ENCODE results near the gene LAMB4.

Gene LAMB4

GRCh38 chr7:108086546-108086945 lies 43.6 kb downstream of the LAMB4 start:
- no peak for DNase-seq (ENCODE audit: low read depth)
- no peak overlapping the region for H3K4me3 ChIP-seq (ENCODE audit: low read depth, low read length)
- TF ChIP-seq CTCF (IDR thresholded peaks at IDR 0.05; ENCODE audit: control insufficient read depth, extremely low read depth, insufficient read depth): no peak

- H3K4me3 ChIP-seq (ENCODE audit: low read depth, low read length): no peak overlapping the region
- DNase-seq (ENCODE audit: low read depth): no peak
- TF ChIP-seq CTCF (IDR thresholded peaks at IDR 0.05; ENCODE audit: control insufficient read depth, extremely low read depth, insufficient read depth): no peak
Observed at GRCh38 chr7:108083980-108084379, 46.2 kb downstream of the LAMB4 start.

- H3K4me3 ChIP-seq (ENCODE audit: low read depth, low read length): no peak overlapping the region
- no peak for DNase-seq (ENCODE audit: low read depth)
- no peak for TF ChIP-seq CTCF (IDR thresholded peaks at IDR 0.05; ENCODE audit: control insufficient read depth, extremely low read depth, insufficient read depth)
Observed at GRCh38 chr7:108079648-108080591, 50.2 kb downstream of the LAMB4 start.

GRCh38 chr7:108079276-108079647 lies 50.9 kb downstream of the LAMB4 start:
- no peak overlapping the region for H3K4me3 ChIP-seq (ENCODE audit: low read depth, low read length)
- no peak for DNase-seq (ENCODE audit: low read depth)
- no peak for TF ChIP-seq CTCF (IDR thresholded peaks at IDR 0.05; ENCODE audit: control insufficient read depth, extremely low read depth, insufficient read depth)

GRCh38 chr7:108078691-108079090 lies 51.5 kb downstream of the LAMB4 start:
- TF ChIP-seq CTCF (IDR thresholded peaks at IDR 0.05; ENCODE audit: control insufficient read depth, extremely low read depth, insufficient read depth): no peak
- H3K4me3 ChIP-seq (ENCODE audit: low read depth, low read length): no peak overlapping the region
- no peak for DNase-seq (ENCODE audit: low read depth)

- TF ChIP-seq CTCF (IDR thresholded peaks at IDR 0.05; ENCODE audit: control insufficient read depth, extremely low read depth, insufficient read depth): no peak
- no peak for DNase-seq (ENCODE audit: low read depth)
- no peak overlapping the region for H3K4me3 ChIP-seq (ENCODE audit: low read depth, low read length)
Observed at GRCh38 chr7:108078211-108078673, 51.9 kb downstream of the LAMB4 start.
